PC-9 (cell line): ENCODE data around the gene C3orf18. TPM values are rescaled to one million over a fixed set of nuclear protein-coding genes. Genes with fewer than 3 reads are reported as not detected.

Experiments used
- BruUV-seq: library from RNA; stranded (reverse); fragments of 400-500 nt; replicated peaks from 2 replicates; lab custom pipeline; 2021; lab: Mats Ljungman, UMichigan
- CTCF ChIA-PET: fragments of 300-600 bp; sonication (Branson Sonifier 250); formaldehyde crosslinking; loops from one replicate; lab custom pipeline; 2022; ENCODE audit warnings: antibody characterized with exemption; lab: Charles Lee
- POLR2A ChIA-PET: fragments of 300-600 bp; sonication (Branson Sonifier 250); formaldehyde crosslinking; loops from one replicate; lab custom pipeline; 2022; ENCODE audit warnings: antibody characterized with exemption; ENCODE audit not compliant: unreplicated experiment; lab: Charles Lee
- DNase-seq, 2 experiments: peaks; one replicate each; pipeline versions ENCODE4 v3.0.0 to v3.0.0-alpha.2; 2015 to 2022; ENCODE audit warnings: mixed read lengths in 1 of 2
- H2AFZ ChIP-seq: fragments of 200-600 bp; sonication (generic); 2 replicates; pipeline ENCODE4 v1.8.1; 2017; ENCODE audit warnings: antibody characterized with exemption
- H3F3A ChIP-seq: fragments of 200-600 bp; sonication (generic); 2 replicates; pipeline ENCODE4 v1.8.1; 2017; ENCODE audit warnings: antibody characterized with exemption, mild to moderate bottlenecking, low read depth; ENCODE audit not compliant: insufficient read depth
- H3K27ac ChIP-seq: fragments of 200-600 bp; sonication (generic); 2 replicates; pipeline ENCODE4 v1.6.1; 2016; ENCODE audit warnings: mixed run types
- H3K27me3 ChIP-seq: fragments of 200-600 bp; sonication (generic); 2 replicates; pipeline ENCODE4 v1.6.1; 2016; ENCODE audit warnings: low read depth, mixed run types; ENCODE audit not compliant: insufficient read depth
- H3K36me3 ChIP-seq: fragments of 200-600 bp; sonication (generic); 2 replicates; pipeline ENCODE4 v1.6.1; 2016; ENCODE audit warnings: low read depth, mixed run types
- H3K4me1 ChIP-seq: fragments of 200-600 bp; sonication (generic); replicated peaks from 2 replicates; pipeline ENCODE4 v1.6.1; 2016; ENCODE audit warnings: mixed run types; ENCODE audit not compliant: insufficient read depth
- H3K4me2 ChIP-seq: fragments of 200-600 bp; sonication (generic); 2 replicates; pipeline ENCODE4 v1.6.1; 2017; ENCODE audit warnings: mixed run types
- H3K4me3 ChIP-seq: fragments of 200-600 bp; sonication (generic); 2 replicates; pipeline ENCODE4 v1.6.1; 2016; ENCODE audit warnings: mixed run types
- H3K79me2 ChIP-seq: fragments of 200-600 bp; sonication (generic); 2 replicates; pipeline ENCODE4 v1.6.1; 2017; ENCODE audit warnings: low read depth, mixed run types
- H3K9me2 ChIP-seq: fragments of 200-600 bp; sonication (generic); 2 replicates; pipeline ENCODE4 v1.8.1; 2017; ENCODE audit warnings: mild to moderate bottlenecking; ENCODE audit not compliant: insufficient read depth
- H3K9me3 ChIP-seq: fragments of 200-600 bp; sonication (generic); 2 replicates; pipeline ENCODE4 v1.8.1; 2016; ENCODE audit warnings: low read depth; ENCODE audit not compliant: insufficient read depth
- H4K20me1 ChIP-seq: fragments of 200-600 bp; sonication (generic); 2 replicates; pipeline ENCODE4 v1.8.1; 2017; ENCODE audit not compliant: insufficient read depth
- CTCF ChIP-seq: fragments of 200-600 bp; sonication (generic); conservative IDR thresholded peaks from 2 replicates; pipeline ENCODE4 v1.6.1; 2017; ENCODE audit warnings: mixed run types, antibody characterized with exemption, mild to moderate bottlenecking, moderate library complexity
- EZH2 ChIP-seq: fragments of 200-600 bp; sonication (generic); IDR thresholded peaks from 2 replicates; pipeline ENCODE4 v1.8.0; 2017; ENCODE audit warnings: antibody characterized with exemption, low read depth
- intact Hi-C: fragments of 100-400 bp; cut with micrococcal nuclease; formaldehyde crosslinking; loops from one replicate; pipeline ENCODE4 v1.10.0; 2022; ENCODE audit not compliant: unreplicated experiment
- total RNA-seq: library from RNA; stranded (reverse); gene quantifications from 2 replicates; pipeline ENCODE4 v1.2.3, GENCODE V29; 2021

Gene C3orf18
- total RNA-seq, 1 experiment from 2014 or later: 7.5 TPM

- Histone ChIP-seq H3K4me1 (no peaks in the 10 kb centered on the region), H3K36me3 (no peaks in the 10 kb centered on the region), H3K9me3 (no peaks in the 10 kb centered on the region), H2AFZ (no peak overlapping the region), H3K27me3 (no peaks in the 10 kb centered on the region), H3K4me3 (no peak overlapping the region), H3F3A (no peaks in the 10 kb centered on the region), H3K27ac (no peak overlapping the region), H3K9me2 (no peaks in the 10 kb centered on the region), H3K79me2 (no peaks in the 10 kb centered on the region), H3K4me2 (no peak overlapping the region), H4K20me1 (no peaks in the 10 kb centered on the region)
- peak in 1 of 2 experiments; percentile 63 for DNase-seq
- intact Hi-C loops: loop anchor here (1.0 to 10.0 kb wide), 3 partner anchors 203 to 425 kb away; no protein-coding TSS in a partner anchor
- no TSS peak for BruUV-seq
- ChIA-PET POLR2A (no interaction called here), CTCF (no interaction called here)
- TF ChIP-seq CTCF: peak; percentile 72
- no peak for TF ChIP-seq EZH2
Measured at GRCh38 chr3:50550079-50550736, 17.3 kb downstream of the C3orf18 start.

GRCh38 chr3:50549226-50549625 is 18.3 kb downstream of the C3orf18 start:
- H3K27me3 ChIP-seq: no peaks in the 10 kb centered on the region

DNA sequence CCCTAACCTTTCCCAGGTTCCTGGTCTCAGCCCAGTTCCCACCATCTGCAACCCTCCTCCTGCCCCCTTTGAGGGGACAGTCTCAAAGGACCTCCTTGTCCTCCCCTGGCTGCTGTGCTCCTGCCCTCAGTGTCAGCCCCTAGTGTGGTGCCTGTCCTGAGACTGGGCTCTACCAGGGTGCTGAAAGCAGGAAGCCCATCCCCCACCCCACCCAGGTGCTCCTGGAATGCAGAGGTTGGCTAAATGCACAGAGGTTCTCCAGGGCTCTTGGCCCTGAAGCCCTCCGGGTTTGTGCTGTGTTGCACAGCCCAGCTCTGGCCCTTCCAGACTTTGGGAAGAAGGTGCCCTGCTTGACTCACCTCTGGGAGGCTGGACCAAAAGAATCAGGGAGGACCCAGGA is 21.8 kb downstream of the C3orf18 start:
- H3F3A ChIP-seq: no peaks in the 10 kb centered on the region
- H3K27me3 ChIP-seq: no peaks in the 10 kb centered on the region
- H3K36me3 ChIP-seq: no peaks in the 10 kb centered on the region
- no peak overlapping the region for H3K27ac ChIP-seq
- H2AFZ ChIP-seq: no peak overlapping the region
- H3K9me3 ChIP-seq: no peaks in the 10 kb centered on the region
- no peak overlapping the region for H3K4me2 ChIP-seq
- intact Hi-C loops: no loop called here
- no peak for TF ChIP-seq EZH2
- TF ChIP-seq CTCF: no peak
- no peaks in the 10 kb centered on the region for H3K9me2 ChIP-seq
- CTCF ChIA-PET: interaction anchor here (0.6 kb wide), 1 partner anchor 53 kb away, joined by 16 read pairs; no protein-coding TSS in a partner anchor
- POLR2A ChIA-PET: no interaction called here
- no peak for DNase-seq
- no peaks in the 10 kb centered on the region for H3K4me1 ChIP-seq
- H4K20me1 ChIP-seq: no peaks in the 10 kb centered on the region
- no peak overlapping the region for H3K4me3 ChIP-seq
- no TSS peak for BruUV-seq
- H3K79me2 ChIP-seq: no peaks in the 10 kb centered on the region

More at GRCh38 chr3:50549226-50549625, 18.3 kb downstream of the C3orf18 start:
- intact Hi-C loops: no loop called here
- no peak overlapping the region for H3K4me3 ChIP-seq
- no peak for DNase-seq
- no TSS peak for BruUV-seq
- H3K27ac ChIP-seq: no peak overlapping the region
- H3K36me3 ChIP-seq: no peaks in the 10 kb centered on the region
- H3F3A ChIP-seq: no peaks in the 10 kb centered on the region
- no peaks in the 10 kb centered on the region for H3K79me2 ChIP-seq
- POLR2A ChIA-PET: no interaction called here
- no peak for TF ChIP-seq CTCF
- TF ChIP-seq EZH2: no peak
- CTCF ChIA-PET: interaction anchor here (0.6 to 0.7 kb wide), 2 partner anchors 246 to 316 kb away, joined by 4 to 7 read pairs; no protein-coding TSS in a partner anchor
- H3K4me2 ChIP-seq: no peak overlapping the region
- H4K20me1 ChIP-seq: no peaks in the 10 kb centered on the region
- H2AFZ ChIP-seq: no peak overlapping the region
- H3K9me3 ChIP-seq: no peaks in the 10 kb centered on the region
- H3K4me1 ChIP-seq: no peaks in the 10 kb centered on the region
- no peaks in the 10 kb centered on the region for H3K9me2 ChIP-seq
